Natural killer cell treated with Interleukin-12 subunit alpha and Interleukin-12 subunit beta and Interleukin-15 and Interleukin-18, amount 100 ng/mL, for 72 hours (primary cell): ENCODE measurements around the gene ACADS. TPM values are rescaled to one million over a fixed set of nuclear protein-coding genes. Genes with fewer than 3 reads are reported as not detected.

Source experiments
- ATAC-seq, 2 donors: fragments of 150-1000 bp; cut with Tn5 transposase in 1 of 2; sonication (Bioruptor Pico), chemical (Tn5 transposase) in 1 of 2; 2 replicates each; pipeline ENCODE4 v1.10.0; 2021
- DNase-seq: peaks from one replicate; pipeline ENCODE4 v3.0.0; 2022; ENCODE audit warnings: low spot score
- H3K27ac Mint-ChIP-seq, 2 donors: 1 replicate in 1 of 2; 2 replicates in 1 of 2; pipeline ENCODE4 v1.8.0; 2022; ENCODE audit warnings: mixed read lengths in 2 of 2, mild to moderate bottlenecking in 1 of 2, moderate library complexity in 1 of 2
- H3K27me3 Mint-ChIP-seq, 2 donors: 1 replicate in 1 of 2; 2 replicates in 1 of 2; pipeline ENCODE4 v1.8.0; 2022; ENCODE audit warnings: mixed read lengths in 2 of 2
- H3K36me3 Mint-ChIP-seq: one replicate; pipeline ENCODE4 v1.8.0; 2022; ENCODE audit warnings: mixed read lengths
- H3K4me1 Mint-ChIP-seq, 2 donors: 1 replicate in 1 of 2; 2 replicates in 1 of 2; pipeline ENCODE4 v1.8.0; 2022; ENCODE audit warnings: low read depth in 2 of 2, mixed read lengths in 2 of 2, mild to moderate bottlenecking in 1 of 2
- H3K4me3 Mint-ChIP-seq: one replicate; pipeline ENCODE4 v1.8.0; 2022; ENCODE audit warnings: mixed read lengths
- H3K9me3 Mint-ChIP-seq: 2 replicates; pipeline ENCODE4 v1.8.0; 2022; ENCODE audit warnings: mixed read lengths
- total RNA-seq, 2 donors: library from RNA; stranded (reverse); gene quantifications; one replicate each; pipeline ENCODE4 v1.2.3, GENCODE V29; 2022

Gene ACADS
- total RNA-seq, 2 donors from 2014 or later = 12.8 to 13.9 TPM

DNA sequence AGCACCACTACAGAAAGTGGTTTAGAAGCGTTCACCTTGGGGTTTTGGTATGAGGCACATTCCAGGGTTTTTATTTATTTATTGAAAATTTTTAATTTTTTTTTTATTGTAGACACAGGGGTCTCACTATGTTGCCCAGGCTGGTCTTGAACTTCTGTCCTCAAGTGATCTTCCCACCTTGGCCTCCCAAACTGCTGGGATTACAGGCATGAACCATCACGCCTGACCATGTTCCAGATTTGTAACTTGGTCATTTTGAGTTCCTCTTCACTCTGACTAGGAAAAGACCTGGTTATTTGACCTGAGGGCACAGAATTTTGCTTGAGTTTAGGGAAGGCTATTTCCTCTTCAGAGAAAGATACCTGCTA lies 35.6 kb upstream of the ACADS start:
- H3K27me3 Mint-ChIP-seq = no peaks in the 10 kb centered on the region
- peaks cover 5% of the 10 kb centered on the region for H3K36me3 Mint-ChIP-seq
- H3K27ac Mint-ChIP-seq = no peak overlapping the region
- H3K4me1 Mint-ChIP-seq = peaks cover 43 to 44% of the 10 kb centered on the region in 2 donors
- ATAC-seq (no peak), DNase-seq (no peak)
- no peak overlapping the region for H3K4me3 Mint-ChIP-seq
- H3K9me3 Mint-ChIP-seq = no peaks in the 10 kb centered on the region

DNA sequence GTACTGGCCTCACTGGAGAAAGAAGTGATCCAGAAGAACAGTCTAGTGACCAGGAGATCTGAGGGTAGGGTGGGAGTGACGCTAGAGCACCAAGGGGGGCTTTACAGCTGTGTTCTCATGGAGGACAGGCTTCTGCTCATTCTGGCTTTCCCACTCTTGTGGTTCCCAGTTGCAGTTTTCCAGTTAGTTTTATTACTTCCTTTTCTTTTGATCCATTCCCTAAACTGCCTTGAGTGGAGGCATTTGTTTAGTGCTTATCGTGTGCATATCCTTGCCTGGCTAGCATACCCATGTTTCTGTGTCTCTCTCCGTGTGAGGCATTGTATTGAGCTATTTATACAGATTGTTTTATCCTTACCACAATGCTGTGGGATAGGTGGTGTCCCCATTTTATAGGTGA lies 34.6 kb upstream of the ACADS start:
- Mint-ChIP-seq H3K27me3 (no peaks in the 10 kb centered on the region), H3K4me3 (no peak overlapping the region), H3K4me1 (peaks cover 43 to 44% of the 10 kb centered on the region in 2 donors), H3K9me3 (no peaks in the 10 kb centered on the region), H3K27ac (no peak overlapping the region), H3K36me3 (peaks cover 7% of the 10 kb centered on the region)
- DNase-seq = no peak
- no peak for ATAC-seq

DNA sequence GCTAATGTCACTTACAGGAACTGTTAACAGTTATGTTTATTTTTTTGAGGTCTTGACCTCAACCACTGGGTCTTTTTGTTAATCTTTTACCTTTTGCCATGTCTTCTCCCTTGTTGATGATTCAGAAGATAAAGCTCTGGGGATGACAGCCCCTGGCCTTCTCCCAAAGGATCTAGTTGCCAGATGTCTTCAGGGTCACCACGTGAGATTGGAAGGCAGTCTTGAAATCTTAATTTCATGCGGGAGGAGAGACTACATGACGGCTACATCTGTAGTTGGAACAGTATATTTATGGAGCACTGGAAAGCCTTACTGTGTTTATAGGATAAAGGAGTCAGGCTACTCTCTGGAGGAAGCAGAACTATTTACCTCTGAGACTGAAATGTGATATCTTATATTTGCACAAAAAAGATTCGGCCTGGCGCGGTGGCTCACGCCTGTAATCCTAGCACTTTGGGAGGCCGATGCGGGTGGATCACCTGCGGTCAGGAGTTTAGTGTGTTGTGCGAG lies 33.0 kb upstream of the ACADS start:
- no peak for ATAC-seq
- DNase-seq = no peak
- peak overlapping the region in 1 of 2 donors; percentile 42 for H3K27ac Mint-ChIP-seq
- no peaks in the 10 kb centered on the region for H3K27me3 Mint-ChIP-seq
- H3K4me1 Mint-ChIP-seq = peaks cover 43% of the 10 kb centered on the region in 2 donors
- H3K36me3 Mint-ChIP-seq = peaks cover 23% of the 10 kb centered on the region
- H3K9me3 Mint-ChIP-seq = no peaks in the 10 kb centered on the region
- H3K4me3 Mint-ChIP-seq = no peak overlapping the region

DNA sequence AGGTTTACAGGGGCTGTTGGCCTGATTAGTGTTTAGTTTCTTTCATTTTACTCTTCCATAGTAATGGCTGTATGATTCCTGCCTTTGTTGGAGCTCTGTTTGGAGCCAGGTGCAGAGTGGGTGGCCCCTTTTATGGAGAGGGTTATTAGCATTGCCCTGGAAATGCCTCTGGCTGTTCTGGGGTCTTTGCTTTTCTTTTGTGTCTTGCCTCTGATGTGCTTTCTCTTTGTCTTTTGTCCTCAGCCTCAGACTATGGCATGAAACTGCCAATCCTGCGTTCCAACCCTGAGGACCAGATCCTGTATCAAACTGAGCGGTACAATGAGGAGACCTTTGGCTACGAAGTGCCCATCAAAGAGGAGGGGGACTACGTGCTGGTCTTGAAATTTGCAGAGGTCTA lies 31.8 kb upstream of the ACADS start:
- Mint-ChIP-seq H3K4me1 (peaks cover 30 to 31% of the 10 kb centered on the region in 2 donors), H3K4me3 (no peak overlapping the region), H3K36me3 (peaks cover 26% of the 10 kb centered on the region), H3K9me3 (no peaks in the 10 kb centered on the region), H3K27me3 (no peaks in the 10 kb centered on the region), H3K27ac (no peak overlapping the region)
- ATAC-seq = no peak
- no peak for DNase-seq

DNA sequence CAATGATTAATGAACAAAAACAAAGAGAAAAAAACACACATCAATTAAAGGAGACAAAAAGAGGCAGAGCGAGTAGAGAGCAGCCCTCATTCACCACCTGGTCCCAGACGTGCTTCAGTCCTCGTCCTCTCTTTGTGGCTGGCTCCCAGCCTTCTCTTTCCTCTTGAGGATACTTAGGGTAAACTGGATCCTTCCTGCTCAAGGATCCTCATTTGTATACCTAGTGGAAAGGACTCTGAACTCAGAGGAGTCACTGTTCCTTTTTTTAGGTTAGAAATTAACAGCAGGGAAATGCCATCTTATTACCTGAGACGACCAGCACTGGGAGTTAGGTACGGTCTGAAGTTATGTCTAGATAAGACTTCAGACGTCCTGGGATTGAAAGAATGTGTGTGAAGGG lies 29.0 kb upstream of the ACADS start:
- Mint-ChIP-seq H3K27ac (no peak overlapping the region), H3K27me3 (no peaks in the 10 kb centered on the region), H3K36me3 (peaks cover 31% of the 10 kb centered on the region), H3K4me3 (no peak overlapping the region), H3K9me3 (no peaks in the 10 kb centered on the region), H3K4me1 (peaks cover 14 to 19% of the 10 kb centered on the region in 2 donors)
- DNase-seq = no peak
- ATAC-seq = no peak

DNA sequence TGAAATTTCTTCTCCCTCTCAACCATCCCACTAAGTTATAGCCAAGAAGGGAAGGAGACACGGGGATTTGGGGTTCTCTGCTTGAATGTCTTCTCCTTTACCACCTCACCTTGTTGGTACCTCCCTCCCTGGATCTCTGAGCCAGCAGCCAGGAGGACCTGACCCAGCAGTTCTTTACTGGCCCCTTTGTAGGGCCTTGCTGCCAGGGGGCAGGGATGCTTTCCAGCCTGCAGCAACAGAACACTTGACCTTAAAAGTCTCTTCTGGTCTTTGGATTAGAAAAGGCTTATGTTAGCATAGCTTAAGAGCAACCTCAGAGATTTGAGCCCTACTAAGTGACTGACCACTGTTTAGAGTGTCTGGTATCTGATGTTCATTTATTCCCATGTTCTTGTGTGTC lies 28.3 kb upstream of the ACADS start:
- no peak overlapping the region for H3K4me3 Mint-ChIP-seq
- DNase-seq = no peak
- no peak for ATAC-seq
- H3K36me3 Mint-ChIP-seq = peaks cover 35% of the 10 kb centered on the region
- no peak overlapping the region for H3K27ac Mint-ChIP-seq
- H3K9me3 Mint-ChIP-seq = no peaks in the 10 kb centered on the region
- no peaks in the 10 kb centered on the region for H3K27me3 Mint-ChIP-seq
- peaks cover 12 to 15% of the 10 kb centered on the region in 2 donors for H3K4me1 Mint-ChIP-seq

DNA sequence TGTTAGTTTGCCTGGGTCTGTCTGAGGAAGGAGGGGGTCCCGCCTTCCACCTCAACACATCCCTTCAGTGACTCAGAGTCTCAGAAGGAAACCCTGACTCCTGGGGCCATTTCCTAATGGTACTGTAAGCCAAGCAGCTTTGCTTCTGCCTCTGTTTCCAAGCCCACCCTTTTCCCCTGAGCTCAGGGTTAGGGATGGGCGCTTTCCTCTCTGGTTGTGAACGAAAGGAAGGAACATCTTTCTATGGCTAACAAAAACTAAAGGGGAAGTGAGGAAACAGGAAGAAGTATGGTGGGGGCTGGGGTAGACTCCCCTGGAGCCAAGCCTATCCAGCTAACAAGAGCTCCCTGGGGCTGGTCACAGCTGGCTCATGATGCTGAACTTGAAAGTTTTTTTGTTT lies 27.0 kb upstream of the ACADS start:
- no peak for DNase-seq
- H3K4me1 Mint-ChIP-seq = peaks cover 5% of the 10 kb centered on the region in 2 donors
- ATAC-seq = no peak
- no peak overlapping the region for H3K4me3 Mint-ChIP-seq
- no peaks in the 10 kb centered on the region for H3K27me3 Mint-ChIP-seq
- peaks cover 35% of the 10 kb centered on the region for H3K36me3 Mint-ChIP-seq
- H3K27ac Mint-ChIP-seq = peak overlapping the region in 1 of 2 donors; percentile 12
- no peaks in the 10 kb centered on the region for H3K9me3 Mint-ChIP-seq

DNA sequence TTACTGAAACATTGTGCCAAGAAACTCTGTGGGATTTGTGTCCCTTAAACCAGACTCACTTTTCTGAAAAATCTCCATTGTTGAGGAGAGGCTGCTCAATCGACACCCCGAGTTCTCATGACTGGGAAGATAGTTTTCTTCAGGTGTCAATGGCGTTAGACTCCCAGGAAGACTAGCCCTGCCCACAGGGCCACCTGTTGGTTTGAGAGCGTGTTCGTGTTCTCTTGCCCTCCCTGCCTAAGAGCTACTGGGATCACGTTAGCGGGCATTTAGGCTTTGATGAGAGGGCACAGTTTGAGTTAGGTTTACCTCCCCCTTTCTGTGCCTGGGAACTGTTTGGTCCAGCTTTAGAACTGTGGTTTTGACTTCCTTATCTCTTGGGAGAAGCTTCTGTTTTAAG lies 26.1 kb upstream of the ACADS start:
- DNase-seq (no peak), ATAC-seq (no peak)
- Mint-ChIP-seq H3K9me3 (no peaks in the 10 kb centered on the region), H3K4me1 (peaks cover 0 to 5% of the 10 kb centered on the region in 2 donors), H3K4me3 (no peak overlapping the region), H3K27me3 (no peaks in the 10 kb centered on the region), H3K36me3 (peaks cover 32% of the 10 kb centered on the region), H3K27ac (no peak overlapping the region)

DNA sequence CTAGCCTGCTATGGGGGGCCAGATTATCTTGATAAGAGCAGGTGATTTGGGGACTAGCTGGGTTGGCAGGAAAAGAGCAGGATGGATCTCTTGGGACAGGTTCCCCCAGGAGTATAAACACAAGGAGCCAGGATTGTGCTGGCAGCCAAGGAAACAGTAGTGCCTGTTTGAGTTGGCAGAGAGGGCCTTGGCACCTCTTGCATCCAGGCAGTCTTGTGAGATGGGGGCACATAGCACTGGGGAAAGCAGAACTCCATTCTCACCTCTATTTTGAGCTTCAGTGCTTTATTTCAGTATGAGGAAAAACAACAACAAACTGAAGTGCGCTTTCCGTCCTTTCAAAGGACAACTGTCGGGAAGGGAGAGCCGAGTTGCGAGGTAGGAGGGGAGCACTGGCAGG lies 24.7 kb upstream of the ACADS start:
- ATAC-seq (no peak), DNase-seq (no peak)
- Mint-ChIP-seq H3K36me3 (peaks cover 29% of the 10 kb centered on the region), H3K27me3 (no peaks in the 10 kb centered on the region), H3K9me3 (no peaks in the 10 kb centered on the region), H3K4me1 (peaks cover 0 to 2% of the 10 kb centered on the region in 2 donors), H3K4me3 (no peak overlapping the region), H3K27ac (peak overlapping the region in 1 of 2 donors; percentile 62)

DNA sequence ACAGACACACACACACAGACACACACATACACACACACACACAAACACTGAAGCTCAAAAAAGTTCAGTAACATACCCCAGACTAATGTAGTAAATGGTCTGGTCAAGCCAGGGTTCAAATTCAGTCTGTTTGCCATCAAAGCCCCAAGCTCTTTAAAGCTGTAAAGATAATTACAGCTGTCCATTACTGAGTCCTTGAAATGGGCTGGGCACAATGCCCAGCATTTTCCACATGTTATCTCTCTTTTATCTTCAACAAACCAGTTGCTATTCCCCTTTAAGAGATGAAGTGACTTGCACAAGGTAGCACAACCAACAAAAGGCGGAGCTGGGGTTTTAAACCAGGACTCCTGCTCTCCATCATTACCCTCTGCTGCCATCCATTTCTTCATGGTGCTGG lies 23.0 kb upstream of the ACADS start:
- H3K27ac Mint-ChIP-seq = no peak overlapping the region
- H3K4me3 Mint-ChIP-seq = no peak overlapping the region
- H3K4me1 Mint-ChIP-seq = peaks cover 0 to 2% of the 10 kb centered on the region in 2 donors
- ATAC-seq (no peak), DNase-seq (no peak)
- H3K27me3 Mint-ChIP-seq = no peaks in the 10 kb centered on the region
- peaks cover 12% of the 10 kb centered on the region for H3K36me3 Mint-ChIP-seq
- no peaks in the 10 kb centered on the region for H3K9me3 Mint-ChIP-seq

DNA sequence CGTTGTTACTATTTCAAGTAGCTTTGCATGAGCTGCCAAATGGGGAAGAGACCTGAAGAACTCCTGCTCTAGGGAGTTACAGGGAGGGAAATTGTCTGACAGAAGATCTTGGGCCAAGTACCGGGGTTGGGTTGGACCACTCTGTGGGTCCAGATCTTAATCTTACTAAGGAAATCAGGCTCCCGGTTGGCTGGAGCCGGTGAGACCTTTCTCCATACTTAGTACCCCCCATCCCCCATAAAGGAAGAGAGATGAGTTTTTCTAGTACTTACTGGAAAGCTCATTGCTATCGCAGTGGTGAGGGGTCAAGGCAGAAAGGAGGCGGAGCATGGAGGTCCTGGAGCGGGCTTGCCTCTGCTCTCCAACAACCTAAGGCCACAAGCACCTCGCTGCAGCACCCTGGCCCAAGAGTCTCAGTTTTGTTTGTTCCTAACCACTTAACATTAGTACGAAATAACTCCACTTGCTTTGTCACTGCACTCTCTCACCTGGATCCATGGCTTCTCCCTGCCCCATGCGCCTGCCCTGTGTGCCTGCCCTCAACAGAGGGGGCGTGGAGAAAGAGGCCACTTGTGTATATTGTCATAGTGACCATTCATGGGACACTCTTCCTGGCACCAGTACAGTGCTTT lies 22.2 kb upstream of the ACADS start:
- Mint-ChIP-seq H3K4me3 (no peak overlapping the region), H3K27ac (no peak overlapping the region), H3K27me3 (no peaks in the 10 kb centered on the region), H3K9me3 (no peaks in the 10 kb centered on the region), H3K4me1 (peaks cover 0 to 2% of the 10 kb centered on the region in 2 donors), H3K36me3 (peaks cover 10% of the 10 kb centered on the region)
- no peak for ATAC-seq
- DNase-seq = no peak

DNA sequence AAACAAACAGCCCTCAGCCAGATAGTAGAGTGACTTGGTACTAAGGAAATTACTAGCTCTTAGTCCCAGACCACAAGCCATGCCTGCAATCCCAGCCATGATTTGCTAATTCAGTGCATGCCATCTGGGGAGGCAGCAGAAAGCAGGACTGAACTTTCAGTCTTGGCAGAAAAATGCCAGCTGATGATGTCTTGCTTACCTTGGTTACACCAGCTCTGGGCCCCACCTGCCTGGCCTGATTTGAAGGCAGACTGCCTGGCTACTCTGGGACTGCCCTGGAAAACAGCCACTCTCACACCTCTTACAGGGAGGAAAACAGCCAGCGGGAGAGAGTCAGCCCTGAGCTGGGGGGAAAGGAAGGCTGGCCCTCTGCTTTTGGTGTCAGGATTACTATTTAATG lies 20.0 kb upstream of the ACADS start:
- Mint-ChIP-seq H3K4me3 (no peak overlapping the region), H3K27me3 (no peaks in the 10 kb centered on the region), H3K36me3 (peaks cover 6% of the 10 kb centered on the region), H3K4me1 (peaks cover 5 to 6% of the 10 kb centered on the region in 2 donors), H3K27ac (no peak overlapping the region), H3K9me3 (no peaks in the 10 kb centered on the region)
- no peak for DNase-seq
- ATAC-seq = no peak

DNA sequence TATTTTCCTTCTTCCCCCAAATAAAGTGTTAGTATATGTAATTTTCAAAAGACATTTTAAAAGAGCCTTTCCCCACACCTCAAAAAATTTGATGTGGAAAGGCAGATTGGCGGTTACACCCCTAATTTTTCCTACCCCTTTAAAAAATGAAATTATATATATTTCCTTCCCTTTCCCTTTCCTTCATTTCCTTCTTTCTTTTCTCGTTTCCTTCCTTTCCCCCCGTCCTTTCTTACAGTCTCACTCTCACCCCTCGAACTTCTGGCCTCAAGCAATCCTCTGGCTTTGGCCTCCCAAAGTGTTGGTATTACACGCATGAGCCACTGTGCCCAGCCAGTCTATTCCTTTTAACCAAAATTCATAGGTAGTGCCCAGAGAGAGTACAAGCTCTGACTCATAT lies 19.6 kb upstream of the ACADS start:
- Mint-ChIP-seq H3K9me3 (no peaks in the 10 kb centered on the region), H3K4me3 (no peak overlapping the region), H3K27me3 (no peaks in the 10 kb centered on the region), H3K4me1 (peaks cover 6 to 7% of the 10 kb centered on the region in 2 donors), H3K36me3 (peaks cover 5% of the 10 kb centered on the region), H3K27ac (no peak overlapping the region)
- ATAC-seq (no peak), DNase-seq (no peak)

DNA sequence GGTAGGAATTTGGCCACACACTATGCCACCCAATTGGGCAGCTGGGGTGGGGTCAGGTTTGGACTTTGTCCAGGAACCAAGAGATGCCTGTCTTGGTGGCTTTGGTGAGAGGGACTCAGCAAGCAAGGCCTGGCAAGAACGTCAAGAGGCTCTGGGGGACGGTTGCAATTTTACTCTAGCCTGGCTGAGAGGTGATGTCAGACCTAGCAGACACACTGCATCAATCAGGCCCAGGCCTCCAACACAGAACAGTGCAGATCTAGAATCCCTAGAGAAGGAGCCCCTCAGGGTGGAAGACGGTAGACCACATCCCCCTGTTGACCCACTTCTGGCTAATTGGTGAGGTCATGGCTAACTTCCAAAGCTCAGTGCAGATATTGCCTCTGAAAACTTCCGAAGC lies 17.0 kb upstream of the ACADS start:
- Mint-ChIP-seq H3K27ac (no peak overlapping the region), H3K36me3 (no peaks in the 10 kb centered on the region), H3K4me1 (peaks cover 20 to 22% of the 10 kb centered on the region in 2 donors), H3K4me3 (no peak overlapping the region), H3K9me3 (no peaks in the 10 kb centered on the region), H3K27me3 (no peaks in the 10 kb centered on the region)
- ATAC-seq (no peak), DNase-seq (no peak)
